Fibroblast of pulmonary artery (primary cell): ENCODE results near the gene RBM38.

Experiments used
- DNase-seq: peaks from one replicate; pipeline ENCODE4 v3.0.0-alpha.2; 2010; ENCODE audit warnings: low read depth
- H3K4me3 ChIP-seq: replicated peaks from 2 replicates; pipeline ENCODE4 v1.5.1; 2011; ENCODE audit warnings: low read depth, mild to moderate bottlenecking, control low read depth, low read length, moderate library complexity
- TF ChIP-seq, protein P1 (sequence below): IDR thresholded peaks from 2 replicates; pipeline ENCODE4 v1.5.1; 2011; ENCODE audit warnings: mild to moderate bottlenecking, control low read depth, low read length, inconsistent platforms; ENCODE audit errors: missing control alignments

The RBM38 gene

DNA sequence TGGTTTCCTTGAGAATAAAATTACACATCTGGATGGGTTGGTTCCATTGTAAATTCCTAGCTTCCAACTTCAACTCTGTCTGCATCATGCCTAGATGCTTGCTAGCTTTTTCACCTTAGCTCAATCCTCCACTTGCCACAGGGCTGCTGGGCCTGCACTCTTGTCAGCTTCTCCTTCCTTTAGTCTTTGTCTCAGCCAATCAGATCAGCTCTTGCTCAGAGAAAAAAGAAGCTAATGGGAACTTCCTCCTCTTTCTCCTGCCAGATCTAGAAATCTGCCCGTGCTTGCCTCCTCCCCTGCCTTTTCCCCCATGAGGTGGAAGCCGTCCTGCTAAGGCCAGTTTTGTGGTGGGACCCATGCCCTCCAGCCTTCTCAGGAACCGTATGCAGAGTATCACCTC lies 21.6 kb upstream of the RBM38 start:
- H3K4me3 ChIP-seq, result no peak overlapping the region
- TF ChIP-seq, protein P1, sequence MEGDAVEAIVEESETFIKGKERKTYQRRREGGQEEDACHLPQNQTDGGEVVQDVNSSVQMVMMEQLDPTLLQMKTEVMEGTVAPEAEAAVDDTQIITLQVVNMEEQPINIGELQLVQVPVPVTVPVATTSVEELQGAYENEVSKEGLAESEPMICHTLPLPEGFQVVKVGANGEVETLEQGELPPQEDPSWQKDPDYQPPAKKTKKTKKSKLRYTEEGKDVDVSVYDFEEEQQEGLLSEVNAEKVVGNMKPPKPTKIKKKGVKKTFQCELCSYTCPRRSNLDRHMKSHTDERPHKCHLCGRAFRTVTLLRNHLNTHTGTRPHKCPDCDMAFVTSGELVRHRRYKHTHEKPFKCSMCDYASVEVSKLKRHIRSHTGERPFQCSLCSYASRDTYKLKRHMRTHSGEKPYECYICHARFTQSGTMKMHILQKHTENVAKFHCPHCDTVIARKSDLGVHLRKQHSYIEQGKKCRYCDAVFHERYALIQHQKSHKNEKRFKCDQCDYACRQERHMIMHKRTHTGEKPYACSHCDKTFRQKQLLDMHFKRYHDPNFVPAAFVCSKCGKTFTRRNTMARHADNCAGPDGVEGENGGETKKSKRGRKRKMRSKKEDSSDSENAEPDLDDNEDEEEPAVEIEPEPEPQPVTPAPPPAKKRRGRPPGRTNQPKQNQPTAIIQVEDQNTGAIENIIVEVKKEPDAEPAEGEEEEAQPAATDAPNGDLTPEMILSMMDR, result no peak
- no peak for DNase-seq

DNA sequence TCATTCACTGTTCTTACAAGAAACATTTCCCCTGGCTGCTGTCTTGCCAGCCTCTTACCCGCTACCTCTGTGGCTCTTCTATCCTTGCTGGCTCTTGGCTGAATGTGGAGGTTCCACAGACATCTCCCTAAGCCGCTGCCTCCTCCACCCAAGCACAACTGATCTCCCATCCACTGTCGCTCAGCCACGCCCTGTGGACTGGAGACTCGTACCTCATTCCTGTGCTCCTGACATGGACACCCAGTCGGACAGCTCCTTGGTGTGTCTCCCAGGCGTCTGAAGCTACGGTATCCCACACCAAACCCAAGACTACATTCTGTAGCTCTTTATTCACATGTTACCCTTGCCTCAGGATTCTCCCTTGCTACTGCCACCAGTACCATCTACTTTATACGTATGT lies 20.9 kb upstream of the RBM38 start:
- DNase-seq, result no peak
- no peak overlapping the region for H3K4me3 ChIP-seq
- TF ChIP-seq, protein P1, result no peak

DNA sequence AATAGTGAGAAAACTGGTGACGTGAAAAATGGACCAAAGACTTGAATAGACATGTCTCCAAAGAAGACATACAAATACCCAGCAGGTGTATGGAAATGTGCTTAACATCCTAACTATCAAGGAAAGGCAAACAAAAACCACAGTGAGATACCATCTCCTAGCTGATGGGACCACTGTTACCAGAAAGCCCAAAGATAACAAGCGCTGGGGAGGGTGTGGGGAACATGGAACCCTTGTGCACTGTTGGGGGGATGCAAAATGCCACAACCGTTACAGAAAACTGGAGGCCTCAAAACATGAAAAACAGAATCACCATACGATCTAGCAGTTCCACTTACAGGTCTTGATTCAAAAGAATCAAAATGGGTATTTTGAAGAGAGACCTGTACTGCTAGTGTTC lies 19.8 kb upstream of the RBM38 start:
- DNase-seq, result no peak
- no peak overlapping the region for H3K4me3 ChIP-seq
- TF ChIP-seq, protein P1, result no peak

DNA sequence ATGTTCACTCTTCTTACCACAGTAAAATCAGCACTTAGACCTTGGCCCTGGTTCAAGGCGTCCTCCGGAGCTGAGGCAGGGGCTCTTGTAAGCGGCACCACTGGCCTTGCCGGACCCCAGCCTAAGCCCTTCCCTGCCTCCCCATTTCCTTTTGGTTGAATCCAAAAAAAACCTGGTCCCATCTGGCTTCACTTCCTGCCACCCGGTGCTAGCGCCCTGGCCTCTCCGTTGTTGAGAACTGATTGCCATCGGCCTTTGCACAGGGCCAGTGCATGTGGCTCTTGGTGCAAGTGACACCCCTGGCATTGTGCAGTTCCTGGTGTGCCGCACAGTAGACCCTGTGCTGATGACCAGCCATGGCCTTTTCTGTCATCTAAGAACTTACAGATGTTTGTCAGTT lies 19.0 kb upstream of the RBM38 start:
- no peak overlapping the region for H3K4me3 ChIP-seq
- DNase-seq, result no peak
- TF ChIP-seq, protein P1, result no peak

DNA sequence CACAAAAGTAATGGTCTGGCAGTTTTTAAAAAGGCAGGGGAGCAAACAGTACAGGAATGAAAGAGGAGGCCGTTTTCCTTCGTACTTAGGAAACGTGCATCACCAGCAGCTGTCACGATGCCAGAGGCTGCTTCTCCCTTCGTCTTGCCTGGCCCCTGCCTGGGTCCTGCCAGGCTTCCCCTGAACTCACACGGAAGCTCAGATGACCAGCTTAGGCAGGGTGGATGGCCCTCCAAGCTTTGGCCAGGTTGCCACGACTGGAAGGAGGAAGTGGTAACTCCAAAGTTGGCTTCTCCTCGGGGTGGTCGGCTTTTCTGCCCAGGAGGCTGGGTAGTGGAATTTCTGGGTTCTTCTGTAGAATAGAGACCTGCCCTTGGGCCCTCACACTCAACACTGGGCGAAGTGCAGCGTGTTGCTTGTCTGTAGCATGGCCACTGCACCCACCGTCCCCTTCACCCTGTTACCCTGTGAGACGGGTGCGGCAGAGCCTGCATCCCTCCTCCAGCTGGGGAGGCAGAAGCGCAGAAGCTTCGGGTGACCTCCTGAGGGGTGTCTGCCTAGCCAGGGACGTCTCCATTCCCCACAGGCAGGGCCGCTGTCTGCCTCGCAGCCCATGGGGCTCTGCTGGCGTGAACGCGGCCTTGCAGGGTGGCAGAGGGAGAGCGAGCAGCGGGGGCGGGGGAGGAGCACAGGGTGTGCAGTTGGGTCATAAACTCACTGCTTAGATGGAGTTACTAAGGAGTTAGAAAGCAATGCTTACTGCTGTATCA lies 18.4 kb upstream of the RBM38 start:
- H3K4me3 ChIP-seq, result no peak overlapping the region
- no peak for DNase-seq
- TF ChIP-seq, protein P1, result no peak

DNA sequence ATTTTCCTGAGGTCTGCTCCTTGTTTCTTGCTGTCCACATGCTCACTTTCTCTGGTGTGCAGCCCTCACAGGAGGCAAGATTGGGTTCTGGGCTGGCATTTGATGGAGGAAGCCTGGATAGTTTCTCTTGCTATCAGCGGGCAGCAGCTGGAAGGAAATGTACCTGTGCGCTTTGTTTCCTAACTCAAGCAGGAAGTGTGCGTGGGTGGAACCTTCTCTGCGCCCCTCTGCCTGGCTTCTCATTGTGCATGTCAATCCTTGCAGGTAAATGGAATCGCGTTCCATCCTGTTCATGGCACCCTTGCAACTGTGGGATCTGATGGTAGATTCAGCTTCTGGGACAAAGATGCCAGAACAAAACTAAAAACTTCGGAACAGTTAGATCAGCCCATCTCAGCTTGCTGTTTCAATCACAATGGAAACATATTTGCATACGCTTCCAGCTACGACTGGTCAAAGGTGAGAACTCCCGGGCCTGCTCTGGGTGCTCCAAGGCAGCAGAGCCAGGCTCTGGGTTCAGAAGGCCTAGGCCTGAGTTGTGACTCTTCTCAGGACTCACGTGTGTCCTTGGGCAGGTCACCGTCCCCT lies 16.8 kb upstream of the RBM38 start:
- TF ChIP-seq, protein P1, result no peak
- DNase-seq, result no peak
- no peak overlapping the region for H3K4me3 ChIP-seq
